NCI-H1105 treated with DMSO at 0.1 percent for 48 hours (cell line): ENCODE measurements around the gene TCP11L2.
"Not testable (repeated sequence)": the region's sequence is repeated elsewhere in the genome, so short reads cannot be mapped to it uniquely, and the experiment has no call there.

Experiments used
- DNase-seq: peaks from one replicate; lab custom pipeline; 2025; lab: John Stamatoyannopoulos, UW

TCP11L2 gene

DNA sequence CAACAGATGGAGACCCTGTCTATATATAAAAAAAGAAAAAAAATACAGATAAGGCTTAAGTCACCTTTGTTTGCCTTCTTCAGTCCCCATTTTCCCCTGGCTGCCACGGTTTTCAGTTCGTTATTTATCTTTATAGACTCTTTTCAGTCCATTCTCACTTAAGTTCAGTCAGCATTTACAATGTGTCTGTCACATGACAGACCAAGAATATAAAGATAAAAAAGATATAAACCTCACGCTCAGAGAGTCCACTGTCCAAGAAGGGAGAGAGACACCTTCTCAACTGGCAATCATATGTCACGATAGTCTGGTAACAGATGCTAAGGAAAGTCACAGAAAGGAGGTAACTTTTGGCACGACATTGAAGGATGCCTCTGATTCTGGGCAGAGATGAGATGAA is 41.6 kb downstream of the TCP11L2 start:
- no peak for DNase-seq

GRCh38 chr12:106345746-106346145 is 43.2 kb downstream of the TCP11L2 start:
- peak; percentile 14 for DNase-seq

- DNase-seq: no peak
These were observed 45.9 kb downstream of the TCP11L2 start for GRCh38 chr12:106348411-106348810.

GRCh38 chr12:106353175-106353574 is 50.6 kb downstream of the TCP11L2 start:
- DNase-seq: no peak

- peak; percentile 95 for DNase-seq
These were observed 55.2 kb downstream of the TCP11L2 start, which contains the start of gene POLR3B for GRCh38 chr12:106357549-106358395. TSS of gene POLR3B (plus strand) at chr12:106357748. CDS start at chr12:106357880, 132 bp downstream.

DNA sequence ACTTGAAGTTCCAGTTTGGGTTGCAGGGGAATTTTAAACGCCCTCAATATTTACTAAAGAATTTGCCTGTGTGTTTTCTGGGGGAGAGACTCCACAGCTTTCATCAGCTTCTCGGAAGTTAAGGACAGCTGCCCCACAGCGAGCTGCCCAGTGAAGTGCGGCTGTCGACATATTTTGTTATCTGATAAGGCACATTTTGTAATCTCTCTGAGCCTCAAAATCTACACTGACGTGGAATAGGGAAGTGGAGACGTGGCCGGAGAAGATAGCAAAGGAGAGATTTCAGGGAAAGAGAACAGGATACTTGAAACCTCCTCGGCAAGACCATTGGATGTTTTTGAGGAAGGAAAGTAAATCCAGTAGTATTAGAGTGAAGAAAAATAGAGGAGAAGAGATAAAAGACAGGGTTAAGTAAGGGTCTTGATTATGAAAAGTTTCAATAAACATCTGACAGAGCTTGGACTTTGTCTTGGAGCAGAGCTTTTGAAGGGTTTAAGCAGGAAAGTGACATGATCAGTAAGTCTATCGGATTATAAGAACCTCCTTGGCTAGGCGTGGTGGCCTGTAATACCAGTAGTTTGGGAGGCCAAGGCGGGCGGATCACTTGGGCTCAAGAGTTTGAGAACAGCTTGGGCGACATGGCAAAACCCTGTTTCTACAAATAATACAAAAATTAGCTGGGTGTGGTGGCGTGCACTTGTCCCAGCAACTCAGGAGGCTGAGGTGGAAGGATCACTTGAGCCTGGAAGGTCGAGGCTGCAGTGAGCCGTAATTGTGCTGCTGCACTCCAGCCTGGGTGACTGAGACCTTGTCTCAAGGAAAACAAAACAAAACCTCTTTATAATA is 56.1 kb downstream of the TCP11L2 start:
- no peak for DNase-seq

- no peak for DNase-seq
These were observed 57.3 kb downstream of the TCP11L2 start for GRCh38 chr12:106359646-106360399.

DNA sequence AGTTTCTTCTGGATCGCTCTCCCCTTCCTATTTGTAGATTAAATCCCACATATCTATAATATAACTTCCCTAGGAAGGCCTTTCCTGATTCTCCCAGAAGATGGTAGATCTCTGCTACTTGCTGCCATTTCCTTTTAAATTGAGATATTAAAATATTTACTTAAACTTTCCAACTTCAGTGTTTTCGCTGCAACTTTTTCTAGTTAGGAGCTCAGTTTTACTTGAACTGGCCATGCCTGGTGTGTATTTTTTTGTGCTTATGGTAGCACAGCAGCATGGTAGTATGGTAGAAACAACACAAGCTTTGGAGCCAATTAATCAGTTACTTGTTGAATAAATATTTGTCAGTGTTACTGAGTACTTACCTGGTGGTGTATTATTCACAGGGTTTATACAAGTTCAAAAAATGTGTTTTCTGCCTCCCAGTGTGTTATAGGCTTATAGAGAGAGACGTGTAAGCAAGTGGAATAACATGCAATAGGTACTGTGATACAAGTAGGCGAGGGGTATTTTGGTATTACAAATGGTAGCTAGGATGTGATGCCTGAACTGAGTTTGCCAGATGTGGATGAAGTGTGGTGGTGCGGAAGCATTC is 58.0 kb downstream of the TCP11L2 start:
- DNase-seq: no peak

- no peak for DNase-seq
These were observed 60.4 kb downstream of the TCP11L2 start for GRCh38 chr12:106362971-106363370.

DNA sequence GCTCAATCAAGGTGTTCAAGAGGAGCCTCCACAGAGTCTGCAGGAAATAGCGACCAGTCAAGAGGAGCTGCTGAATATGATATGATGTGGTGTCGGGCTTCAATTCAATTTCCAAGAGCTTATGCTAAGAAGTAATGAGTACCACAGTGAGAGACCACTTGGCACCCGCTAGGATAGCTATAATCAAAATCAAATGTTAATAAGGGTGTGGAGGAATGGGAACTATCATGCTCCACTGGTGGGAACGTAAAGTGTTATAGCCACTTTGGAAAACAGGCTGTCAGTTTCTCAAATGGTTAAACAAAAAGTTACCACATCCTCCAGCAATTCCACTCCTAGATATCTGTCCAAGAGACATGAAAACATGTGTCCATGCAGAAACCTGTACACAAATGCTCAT is 61.7 kb downstream of the TCP11L2 start:
- no peak for DNase-seq

DNA sequence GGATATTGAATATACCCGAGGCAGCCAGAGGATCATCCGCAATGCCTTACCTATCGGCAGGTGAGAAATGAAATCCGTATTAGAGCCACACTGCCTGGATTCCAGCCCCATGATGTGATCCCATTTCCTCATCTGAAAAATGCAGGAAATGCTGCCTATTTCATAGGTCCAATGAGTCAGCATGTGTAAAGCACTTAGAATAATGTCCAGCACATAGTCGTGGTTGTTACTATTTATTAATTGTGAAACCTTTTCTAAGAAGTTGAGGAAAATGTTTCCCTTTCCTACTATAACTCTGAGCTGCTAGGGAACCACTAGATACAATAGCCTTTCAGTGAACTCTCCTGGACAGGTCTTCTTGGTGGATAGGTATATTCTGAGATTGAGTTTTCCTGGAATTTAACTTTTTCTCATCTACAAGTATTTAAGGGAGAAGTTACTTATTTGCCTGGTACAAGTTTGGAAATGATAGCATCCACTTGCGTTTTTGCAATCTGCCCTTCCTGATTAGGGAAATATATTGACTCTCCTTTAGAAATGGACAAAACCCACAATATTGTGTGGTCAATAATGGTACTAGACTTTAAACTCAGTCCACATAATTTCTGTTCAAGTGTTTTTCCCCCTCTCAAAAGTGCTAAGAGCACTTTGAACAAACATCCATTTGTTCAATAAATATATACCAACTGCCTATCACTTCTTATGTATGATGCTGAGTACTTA is 67.3 kb downstream of the TCP11L2 start:
- DNase-seq: no peak

GRCh38 chr12:106378788-106379187 is 76.3 kb downstream of the TCP11L2 start:
- DNase-seq: no peak

DNA sequence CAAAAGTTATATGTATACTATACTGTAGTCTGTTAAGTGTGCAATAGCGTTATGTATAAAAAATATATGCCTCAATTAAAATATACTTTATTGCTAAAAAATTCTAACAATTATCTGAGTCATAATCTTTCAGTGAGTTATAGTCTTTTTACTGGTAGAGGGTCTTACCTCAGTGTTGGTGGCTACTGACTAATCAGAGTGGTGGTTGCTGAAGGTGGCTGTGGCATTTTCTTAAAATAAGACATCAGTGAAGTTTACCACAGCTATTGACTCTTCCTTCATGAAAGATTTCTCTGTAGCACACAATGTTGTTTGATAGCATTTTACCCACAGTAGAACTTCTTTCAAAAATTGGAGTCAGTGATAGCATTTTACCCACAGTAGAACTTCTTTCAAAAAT is 78.4 kb downstream of the TCP11L2 start:
- DNase-seq: no peak

DNA sequence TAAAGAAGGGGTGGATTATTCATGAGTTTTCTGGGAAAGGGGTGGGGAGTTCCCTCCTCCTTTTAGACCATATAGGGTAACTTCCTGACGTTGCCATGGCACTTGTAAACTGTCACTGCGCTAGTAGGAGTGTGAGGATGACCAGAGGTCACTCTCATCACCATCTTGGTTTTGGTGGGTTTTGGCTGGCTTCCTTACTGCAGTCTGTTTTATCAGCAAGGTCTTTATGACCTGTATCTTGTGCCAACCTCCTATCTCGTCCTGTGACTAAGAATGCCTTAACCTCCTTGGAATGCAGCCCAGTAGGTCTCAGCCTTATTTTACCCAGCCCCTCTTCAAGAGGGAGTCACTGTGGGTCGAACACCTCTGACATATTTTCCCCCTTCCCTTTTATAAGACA is 79.3 kb downstream of the TCP11L2 start:
- DNase-seq: not testable (repeated sequence)

DNA sequence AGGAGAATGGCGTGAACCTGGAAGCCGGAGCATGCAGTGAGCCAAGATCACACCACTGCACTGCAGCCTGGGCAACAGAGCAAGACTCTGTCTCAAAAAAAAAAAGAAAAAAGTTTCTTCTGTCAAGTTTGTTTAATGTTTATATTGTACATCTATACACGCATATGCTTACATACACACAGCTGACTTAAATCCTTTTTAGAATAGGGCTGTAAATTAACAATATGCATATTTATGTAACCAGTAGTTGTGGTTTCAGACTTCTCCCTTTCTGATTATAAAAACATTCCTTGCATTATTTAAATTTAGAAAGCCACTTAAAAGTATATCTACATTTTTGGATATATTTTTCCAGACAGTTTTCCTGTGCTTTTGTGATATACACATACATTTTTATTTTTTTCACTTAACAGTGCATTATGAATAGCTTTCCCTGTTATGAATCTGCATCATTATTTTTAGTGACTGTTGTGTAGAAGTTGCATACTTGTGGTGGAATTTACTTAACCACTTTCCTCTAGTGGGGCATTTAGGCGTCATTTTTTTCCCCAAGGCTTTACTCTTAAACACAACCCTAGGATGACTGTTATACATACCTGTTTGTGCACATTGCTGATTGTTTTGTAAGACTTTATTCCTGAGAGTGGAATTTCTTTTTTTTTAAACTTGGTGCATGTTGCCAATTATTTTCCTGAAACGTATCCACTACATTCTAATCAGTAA is 84.4 kb downstream of the TCP11L2 start:
- DNase-seq: no peak

- no peak for DNase-seq
These were observed 85.4 kb downstream of the TCP11L2 start for GRCh38 chr12:106387848-106388377.

DNA sequence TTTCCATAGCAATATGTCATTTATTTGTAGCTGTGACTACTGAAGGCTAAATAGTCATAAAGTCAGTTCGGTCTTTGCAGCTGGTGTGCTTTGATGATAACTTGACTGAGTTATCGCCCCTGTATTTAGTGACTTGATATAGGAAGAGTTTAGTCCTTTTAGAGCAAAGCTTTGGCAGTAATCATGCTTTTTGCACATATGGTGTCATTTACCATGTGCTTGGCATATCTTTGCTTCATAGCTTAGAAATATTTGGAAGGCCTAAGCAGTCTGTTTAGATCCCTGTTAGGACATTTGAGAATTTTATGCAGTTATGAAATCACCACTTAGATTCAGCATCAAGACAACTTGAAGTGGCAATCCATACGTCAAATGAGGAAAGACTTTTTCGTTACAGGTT is 86.6 kb downstream of the TCP11L2 start:
- no peak for DNase-seq

GRCh38 chr12:106392759-106393158 is 90.2 kb downstream of the TCP11L2 start:
- DNase-seq: no peak
